Activated gamma-delta T cell treated with anti-CD3 and anti-CD28 coated beads, Interleukin-2, amount 50 U/mL, for 16 hours (primary cell): Measurements from ENCODE around the gene PTPRN2.
"Not testable (repeated sequence)": the region's sequence is repeated elsewhere in the genome, so short reads cannot be mapped to it uniquely, and the experiment has no call there.

Experiments
- DNase-seq: peaks from one replicate; pipeline ENCODE4 v3.0.0-alpha.2; 2020; ENCODE audit warnings: low read depth

PTPRN2 gene

DNA sequence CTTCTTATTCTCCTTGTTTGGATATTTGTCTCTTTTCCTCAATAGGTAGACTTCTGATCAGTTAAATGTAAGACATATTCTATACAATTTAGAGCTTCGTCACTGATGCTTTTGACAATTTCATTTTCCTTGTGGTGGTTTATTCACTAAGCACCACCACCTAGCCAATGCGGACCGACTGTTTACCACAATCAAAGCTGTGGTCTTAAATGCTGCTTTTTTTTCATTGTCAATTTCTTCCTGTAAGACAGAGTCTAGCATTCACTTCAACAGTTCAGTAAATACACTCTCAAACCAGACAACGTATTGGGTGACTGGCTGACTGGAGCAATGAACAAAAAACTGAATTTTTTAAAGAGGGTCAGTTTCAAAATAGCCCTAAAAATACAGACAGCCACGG lies 1011.8 kb downstream of the PTPRN2 start:
- DNase-seq = no peak

DNA sequence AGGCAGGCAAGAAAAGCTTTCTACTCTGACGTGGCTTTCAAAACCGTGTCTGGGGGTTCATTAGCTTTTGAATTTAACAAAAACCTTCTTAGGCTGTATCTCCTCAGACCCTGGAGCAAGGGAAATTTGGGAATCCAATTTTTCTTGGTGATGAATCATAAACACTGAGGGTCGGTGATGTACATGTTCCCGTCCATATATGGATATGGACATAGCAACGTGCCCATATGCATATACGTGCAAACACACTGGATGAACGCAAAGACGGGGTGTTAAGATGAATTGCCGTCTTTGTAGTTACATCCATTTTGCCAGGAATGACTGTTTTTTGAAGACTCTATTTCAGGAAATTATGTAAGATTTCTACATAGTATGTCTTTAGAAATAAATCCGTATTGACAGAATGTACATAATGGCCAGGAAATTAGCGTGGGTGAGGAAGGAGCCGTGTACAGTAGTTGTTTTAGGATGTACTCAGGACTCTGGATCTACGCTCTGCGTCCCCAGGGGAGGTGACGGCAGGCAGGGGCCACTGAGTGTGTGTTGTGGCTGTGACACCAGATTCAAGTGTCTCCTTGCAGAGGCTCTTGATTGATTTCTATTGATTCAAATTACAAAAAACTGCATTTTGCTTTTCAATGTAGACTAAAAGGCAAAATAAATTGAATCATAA lies 1012.6 kb downstream of the PTPRN2 start:
- DNase-seq = no peak

DNA sequence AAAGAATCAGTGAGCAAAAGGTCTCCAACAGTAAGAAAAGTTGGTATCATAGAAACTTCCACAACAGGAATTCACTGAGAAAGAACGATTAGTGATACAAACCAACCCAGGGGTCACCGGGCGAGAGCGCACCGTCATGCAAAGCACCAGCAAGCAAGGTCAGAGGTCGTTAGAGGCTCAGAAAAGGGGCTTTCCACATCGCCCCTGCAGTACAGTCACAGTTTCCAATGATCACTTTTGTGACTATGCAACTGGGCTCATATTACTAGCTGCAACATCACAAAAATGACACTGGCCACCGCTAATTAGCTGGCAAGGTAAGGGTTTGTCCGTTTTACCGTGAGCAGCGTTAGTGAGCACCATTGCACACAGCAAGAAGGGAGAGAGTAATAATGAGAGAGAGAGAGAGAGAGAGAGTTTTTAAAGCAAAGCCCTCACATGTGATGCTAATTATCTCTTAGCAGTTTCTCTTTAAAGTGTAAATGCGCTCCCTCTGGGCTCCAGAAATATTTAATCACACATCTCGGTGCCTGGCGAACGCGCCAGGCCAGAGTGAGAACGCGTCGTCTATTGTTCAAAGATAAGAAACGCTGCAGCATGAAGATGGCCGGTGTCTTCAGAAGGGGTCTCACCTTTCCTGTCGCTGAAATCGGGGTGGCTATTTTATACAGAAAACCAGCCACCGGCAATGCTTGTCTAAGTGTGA lies 1013.4 kb downstream of the PTPRN2 start:
- no peak for DNase-seq

DNA sequence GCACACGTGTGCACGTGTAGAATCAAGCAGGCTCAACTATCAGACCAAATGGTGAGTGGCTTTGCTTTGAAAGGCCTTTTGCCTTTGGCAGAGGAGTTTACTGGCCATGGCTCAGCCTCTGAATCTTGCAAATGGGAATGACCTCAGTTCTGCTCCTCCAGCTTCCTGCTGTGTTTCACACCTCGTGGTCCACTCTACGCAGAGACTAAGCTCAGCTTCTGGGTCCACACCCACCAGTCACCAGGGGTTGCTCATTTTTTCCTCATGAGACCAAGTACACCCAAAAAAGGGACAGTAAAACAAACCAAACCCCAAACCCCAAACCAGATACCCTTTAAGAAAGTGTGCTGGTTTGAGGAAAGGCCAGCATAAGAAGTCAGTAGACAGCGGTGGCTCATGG lies 1014.4 kb downstream of the PTPRN2 start:
- no peak for DNase-seq

DNA sequence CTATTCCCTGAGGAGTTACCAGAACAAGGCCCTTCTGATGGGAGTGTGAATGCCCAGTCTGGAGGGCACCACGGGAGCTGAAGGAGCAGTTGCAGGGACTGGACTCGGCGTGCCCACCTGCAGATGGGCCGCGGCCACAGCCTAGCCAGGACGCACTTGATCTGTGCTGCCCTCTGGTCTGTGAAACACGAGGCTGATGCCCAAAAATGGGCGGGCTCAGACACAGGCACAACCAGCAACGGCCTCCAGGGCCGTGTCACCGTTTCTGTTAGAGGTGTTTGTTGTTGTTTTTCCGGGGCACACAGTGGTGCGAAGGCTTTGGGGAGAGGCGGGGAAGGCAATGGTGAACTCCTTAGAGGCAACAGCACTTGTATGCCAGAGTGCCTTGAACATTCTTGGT lies 1015.0 kb downstream of the PTPRN2 start:
- no peak for DNase-seq

DNA sequence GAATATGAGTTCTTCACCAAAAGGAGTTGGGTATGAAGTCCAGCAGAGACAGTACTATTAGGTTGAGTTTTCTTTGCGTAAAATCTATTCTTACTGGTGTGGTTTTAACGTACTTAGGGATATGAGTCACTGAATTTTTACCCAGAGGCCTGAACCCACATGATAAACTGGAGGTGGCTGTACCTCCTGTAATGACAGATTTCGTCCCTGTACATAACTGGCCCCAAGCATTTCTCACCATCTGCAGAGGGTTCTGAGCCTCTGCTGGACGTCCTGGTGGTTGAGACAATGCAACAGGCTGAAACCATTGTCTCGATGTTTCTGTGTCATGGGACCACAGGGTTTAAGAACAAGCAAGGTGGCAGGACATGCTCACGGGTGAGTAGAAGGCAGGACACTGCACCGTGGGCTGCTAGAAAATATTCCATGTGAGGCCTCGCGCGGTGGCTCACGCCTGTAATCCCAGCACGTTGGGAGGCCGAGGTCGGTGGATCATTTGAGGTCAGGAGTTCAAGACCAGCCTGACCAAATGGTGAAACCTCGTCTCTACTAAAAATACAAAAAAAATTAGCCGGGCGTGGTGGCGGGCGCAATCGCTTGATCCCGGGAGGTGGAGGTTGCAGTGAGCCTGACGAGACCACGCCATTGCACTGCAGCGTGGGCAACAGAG lies 1017.0 kb downstream of the PTPRN2 start:
- no peak for DNase-seq

DNA sequence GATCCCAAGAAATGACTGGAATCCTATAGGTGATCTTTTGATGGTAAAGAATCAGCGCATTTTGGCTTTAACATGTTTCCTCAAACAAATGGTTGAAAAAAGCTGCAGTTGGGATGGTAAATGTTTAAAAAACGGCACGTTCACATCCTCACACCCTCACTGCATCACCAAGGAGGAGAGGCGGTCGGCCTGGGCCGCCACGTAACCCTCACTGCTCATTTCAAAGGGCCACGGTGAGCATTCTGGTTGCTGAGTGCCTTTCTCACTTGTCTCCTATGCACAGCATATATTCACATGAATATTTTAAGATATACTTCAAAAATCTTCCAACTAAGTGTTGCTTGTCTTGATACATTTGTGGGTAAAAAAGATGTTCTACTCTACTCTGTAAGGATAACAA lies 1017.7 kb downstream of the PTPRN2 start:
- no peak for DNase-seq

DNA sequence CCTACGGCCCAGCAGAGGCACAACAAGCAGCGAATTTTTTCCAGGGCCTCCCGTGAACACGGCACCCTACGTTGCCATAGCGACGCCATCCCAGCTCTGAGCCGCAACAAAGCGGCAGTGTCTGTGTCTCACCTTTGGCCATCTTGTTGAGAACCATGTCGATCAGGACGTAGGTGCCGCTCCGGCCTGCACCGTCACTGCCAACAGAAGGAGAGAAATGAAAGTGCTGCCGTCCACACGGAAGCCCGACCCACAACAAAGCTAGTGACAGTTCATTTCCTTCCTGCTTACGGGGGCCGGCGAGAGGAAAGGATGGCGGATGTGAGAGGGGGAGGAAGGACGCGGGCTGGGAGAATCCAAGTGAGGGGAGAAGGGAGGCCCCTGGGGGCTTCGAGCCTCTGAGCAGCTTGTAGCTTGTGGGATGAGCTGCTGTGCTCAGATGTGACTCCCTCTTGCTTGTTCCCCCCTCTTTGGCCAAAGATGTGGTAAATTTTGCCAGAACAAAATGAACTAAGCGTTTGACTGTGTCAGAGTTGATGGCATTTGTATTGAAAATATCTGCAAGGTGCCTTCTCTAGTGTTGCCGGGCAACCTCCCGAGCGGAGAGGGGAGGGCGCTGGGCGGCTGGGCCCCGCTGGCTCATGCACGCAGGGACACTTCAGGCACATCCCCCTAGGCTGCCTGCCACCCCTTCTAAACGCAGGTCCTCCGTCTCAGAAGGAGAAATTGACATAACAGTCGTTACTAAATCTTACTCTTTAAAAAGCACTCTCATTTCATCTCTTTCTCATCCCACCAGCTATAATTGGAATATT lies 1018.6 kb downstream of the PTPRN2 start:
- peak; percentile 17 for DNase-seq

DNA sequence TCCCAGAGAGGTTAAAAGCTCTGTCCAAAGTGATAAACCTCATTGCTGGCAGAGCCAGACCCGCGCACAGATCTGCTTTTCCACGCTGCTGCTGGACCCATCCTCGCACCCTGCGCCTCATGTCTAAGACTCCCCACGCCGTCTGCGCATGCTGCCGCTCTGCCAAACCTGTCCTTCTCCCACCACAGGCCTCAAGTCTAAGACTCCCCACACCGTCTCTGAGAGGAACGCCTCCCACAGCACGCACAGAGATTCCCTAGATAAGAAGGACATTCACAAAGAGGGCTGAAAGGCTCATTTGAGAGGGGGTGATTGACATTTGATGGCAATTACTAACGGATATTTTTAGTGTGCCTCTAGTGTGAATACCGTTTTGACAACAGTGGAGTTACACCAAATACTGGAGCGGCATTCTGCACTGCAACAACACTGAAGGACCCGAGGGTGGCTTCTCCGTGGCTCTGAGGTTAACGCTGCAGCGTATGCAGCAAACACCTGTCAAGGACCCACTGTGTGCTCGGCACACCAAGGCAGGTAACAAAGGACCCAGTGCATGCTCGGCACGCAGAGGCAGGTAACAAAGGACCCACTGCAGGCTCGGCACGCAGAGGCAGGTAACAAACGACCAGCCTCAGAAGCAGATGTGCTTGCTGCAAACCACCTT lies 1019.4 kb downstream of the PTPRN2 start:
- no peak for DNase-seq

DNA sequence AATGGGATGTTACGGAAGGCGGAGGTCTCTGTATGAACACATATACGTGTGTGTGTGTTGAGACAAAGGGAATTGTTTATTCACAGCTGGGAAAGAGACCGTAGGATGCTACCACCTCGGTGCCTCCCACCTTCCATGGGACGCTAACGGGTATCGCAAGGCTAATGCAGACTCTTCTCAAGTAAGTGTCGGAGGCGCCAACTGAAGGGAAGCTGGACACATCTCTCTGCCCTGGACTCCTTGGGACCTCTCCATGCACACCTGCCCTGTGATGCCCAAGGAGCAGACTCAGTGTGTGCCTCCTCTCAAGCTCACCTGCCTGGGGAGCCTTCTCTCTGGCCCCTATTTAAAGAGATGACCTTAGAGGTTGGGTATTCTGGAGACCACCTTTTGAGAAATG lies 1020.0 kb downstream of the PTPRN2 start:
- DNase-seq = no peak

DNA sequence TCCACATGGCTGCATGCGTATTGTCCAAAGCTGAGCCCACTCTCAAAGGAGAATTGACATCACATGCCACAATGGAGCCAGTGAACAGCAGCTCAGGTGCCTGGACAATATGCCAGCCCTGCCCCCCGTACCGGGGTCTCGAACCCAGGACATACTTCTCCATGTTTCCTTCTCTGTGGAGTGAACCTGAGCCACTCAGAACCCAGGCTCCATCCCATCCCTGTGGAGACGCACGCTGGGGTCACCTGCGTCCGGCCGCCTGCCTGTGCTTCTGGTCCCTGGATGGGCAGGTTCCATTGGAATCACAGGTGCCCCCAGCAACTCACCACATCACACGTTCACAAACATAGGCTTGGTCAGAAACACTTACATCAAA lies 1021.0 kb downstream of the PTPRN2 start:
- no peak for DNase-seq

DNA sequence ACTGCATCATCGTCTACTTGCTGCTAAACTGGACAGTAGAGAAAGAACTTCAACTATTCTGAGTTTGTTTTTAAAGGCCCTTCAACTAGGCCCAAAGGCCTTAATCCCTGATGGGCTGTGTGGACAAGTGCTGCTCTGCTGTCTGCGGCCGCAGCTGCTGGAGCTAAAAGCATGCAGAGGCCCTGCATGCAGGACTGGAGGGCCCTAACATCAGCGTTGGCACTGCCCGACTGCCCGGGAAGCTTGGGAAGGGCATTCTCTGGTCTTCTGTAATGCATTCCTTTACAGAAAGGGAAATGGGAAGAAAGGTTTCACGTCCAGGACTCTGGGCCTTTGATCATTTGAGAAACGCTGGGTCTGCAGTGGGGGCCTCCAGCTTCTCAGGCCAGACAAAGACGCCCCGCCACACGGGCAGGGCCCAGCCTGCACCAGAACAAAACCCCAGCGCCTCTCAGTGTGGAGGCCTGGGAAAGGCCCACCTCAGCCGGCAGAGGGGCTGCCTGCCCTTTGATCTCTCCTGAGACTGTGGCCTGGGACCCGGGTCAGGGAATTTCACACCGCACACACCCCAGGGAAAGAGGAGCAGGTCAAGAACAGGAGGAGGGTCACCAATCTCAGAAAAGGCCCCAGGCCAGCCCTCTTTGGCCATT lies 1021.5 kb downstream of the PTPRN2 start:
- no peak for DNase-seq

DNA sequence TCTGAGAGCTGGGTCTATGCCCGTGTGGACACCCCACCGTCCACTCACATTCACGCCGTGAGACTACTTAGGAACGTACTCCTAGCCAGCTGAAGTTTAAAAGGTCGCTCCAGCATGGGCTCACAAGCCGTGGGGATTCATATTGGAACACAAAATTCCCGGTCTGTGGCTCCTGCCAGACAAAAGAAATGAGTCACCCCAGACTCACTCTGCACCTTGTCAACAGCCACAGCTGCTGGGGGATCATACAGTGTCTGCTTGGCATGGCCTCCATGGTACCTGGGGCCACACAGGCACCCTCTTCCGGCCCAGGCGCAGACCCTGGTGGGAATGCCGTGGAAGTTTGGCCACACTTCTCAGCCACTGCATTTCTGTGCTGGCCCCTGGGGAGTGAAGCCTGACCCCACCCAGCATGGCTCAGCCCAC lies 1022.4 kb downstream of the PTPRN2 start:
- no peak for DNase-seq

DNA sequence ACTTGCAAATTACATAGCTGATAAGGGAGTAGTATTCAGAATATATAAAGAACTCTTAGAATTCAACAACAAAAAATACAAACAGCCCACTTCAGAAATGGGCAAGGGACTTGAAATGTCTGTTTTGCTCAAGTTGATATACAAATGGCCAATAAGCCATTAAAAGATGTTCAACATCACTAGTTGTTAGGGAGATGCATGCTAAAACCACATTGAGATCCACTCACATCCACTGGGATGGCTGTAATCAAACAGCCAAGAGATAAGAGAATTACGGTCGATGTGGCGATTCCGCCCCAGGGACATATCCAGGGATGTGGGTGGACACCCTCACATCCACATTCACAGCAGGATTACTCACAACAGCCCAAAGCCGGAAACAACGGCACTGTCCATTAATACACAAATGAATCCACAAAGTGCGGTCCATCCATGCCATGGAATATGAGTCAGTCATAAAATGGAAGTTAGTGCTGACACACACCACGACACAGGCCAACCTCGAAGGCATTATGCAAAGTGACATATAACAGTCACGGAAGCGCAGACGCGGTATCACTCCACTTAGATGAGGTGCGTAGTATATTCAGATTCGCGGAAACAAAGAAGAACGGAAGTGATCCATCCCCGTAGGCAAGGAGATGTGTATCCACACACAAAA lies 1023.0 kb downstream of the PTPRN2 start:
- no peak for DNase-seq

DNA sequence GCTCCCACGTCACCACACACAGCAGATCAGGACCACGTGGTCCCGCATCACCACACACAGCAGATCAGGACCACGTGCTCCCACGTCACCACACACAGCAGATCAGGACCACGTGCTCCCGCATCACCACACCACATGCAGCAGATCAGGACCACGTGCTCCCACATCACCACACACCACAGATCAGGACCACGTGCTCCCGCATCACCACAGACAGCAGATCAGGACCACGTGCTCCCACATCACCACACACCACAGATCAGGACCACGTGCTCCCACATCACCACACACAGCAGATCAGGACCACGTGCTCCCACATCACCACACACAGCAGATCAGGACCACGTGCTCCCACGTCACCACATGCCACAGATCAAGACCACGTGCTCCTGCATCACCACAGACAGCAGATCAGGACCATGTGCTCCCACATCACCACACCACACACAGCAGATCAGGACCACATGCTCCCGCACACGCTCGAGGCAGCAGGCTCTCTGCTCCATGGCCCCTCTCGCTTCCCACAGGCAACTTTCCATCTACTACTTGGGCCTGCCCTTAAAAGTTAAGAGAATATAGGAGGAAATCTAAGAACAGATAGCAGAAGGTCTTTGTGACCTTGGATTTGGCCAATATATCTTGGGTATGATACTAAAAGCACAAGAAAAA lies 1024.0 kb downstream of the PTPRN2 start:
- not testable (repeated sequence) for DNase-seq

DNA sequence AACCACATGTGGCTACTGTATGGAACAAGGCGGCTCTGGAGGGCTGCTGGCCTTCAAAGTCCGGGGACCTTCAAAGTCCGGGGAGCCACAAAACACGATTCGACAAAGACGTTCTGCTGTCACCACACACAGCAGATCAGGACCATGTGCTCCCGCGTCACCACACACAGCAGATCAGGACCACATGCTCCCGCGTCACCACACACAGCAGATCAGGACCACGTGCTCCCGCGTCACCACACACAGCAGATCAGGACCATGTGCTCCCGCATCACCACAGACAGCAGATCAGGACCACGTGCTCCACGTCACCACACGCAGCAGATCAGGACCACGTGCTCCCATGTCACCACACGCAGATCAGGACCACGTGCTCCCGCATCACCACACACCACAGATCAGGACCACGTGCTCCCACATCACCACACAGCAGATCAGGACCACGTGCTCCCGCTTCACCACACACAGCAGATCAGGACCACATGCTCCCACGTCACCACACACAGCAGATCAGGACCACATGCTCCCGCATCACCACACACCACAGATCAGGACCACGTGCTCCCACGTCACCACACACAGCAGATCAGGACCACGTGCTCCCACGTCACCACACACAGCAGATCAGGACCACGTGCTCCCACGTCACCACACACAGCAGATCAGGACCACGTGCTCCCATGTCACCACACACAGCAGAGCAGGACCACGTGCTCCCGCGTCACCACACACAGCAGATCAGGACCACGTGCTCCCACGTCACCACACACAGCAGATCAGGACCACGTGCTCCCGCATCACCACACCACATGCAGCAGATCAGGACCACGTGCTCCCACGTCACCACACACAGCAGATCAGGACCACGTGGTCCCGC lies 1024.9 kb downstream of the PTPRN2 start:
- DNase-seq = not testable (repeated sequence)

DNA sequence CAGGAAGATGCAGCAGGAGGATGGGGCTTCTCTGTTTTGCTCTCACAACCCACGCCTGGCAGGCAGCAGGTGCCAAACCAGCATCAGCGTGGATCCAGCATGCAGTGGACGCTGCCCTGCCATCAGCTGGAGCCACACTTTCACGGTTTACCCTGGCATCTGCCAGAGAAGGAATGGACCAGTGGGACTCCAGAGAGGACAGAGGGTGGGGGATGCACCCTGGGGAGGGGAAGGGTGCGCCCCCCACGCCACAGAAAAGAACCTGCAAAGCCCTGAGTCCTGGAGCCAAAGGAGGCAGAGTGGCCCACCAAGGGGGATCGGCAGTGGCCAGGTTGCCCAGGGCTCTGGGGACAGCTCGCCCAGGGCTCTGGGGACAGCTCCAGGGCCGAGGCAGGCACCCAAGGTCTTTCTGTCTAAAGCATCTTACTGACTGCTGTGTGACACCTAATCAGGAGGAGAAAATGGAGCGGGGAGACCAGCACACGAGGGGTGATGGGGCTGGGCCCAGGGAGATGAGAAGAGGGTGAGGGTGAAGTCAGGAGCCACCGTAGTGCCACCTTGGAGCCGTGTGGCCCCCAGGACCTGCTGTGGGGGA lies 1025.7 kb downstream of the PTPRN2 start:
- DNase-seq = no peak

DNA sequence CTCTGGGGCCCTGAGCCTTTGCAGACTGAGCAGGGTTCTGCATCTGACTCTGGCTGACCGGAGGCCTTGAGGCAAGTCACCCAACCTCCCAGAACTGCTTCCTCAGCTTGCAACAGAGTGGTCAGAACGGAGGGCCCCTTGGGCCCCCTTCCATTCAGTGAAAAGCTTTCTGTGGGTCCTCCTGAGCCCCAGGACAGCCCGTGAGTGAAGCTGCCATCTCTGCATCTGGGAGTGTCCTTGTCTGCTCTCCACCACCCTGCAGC lies 1026.2 kb downstream of the PTPRN2 start:
- DNase-seq = no peak
